Large intestine (tissue), 3 donors: ENCODE data around the gene PTPRG. TPM values are rescaled to one million over a fixed set of nuclear protein-coding genes. Genes with fewer than 3 reads are reported as not detected.

Experiments used
- DNase-seq, 2 donors: peaks; one replicate each; pipeline versions ENCODE4 v3.0.0 to v3.0.0-alpha.2; 2013
- H3K27ac ChIP-seq: one replicate; pipeline ENCODE4 v1.5.1; 2013; ENCODE audit warnings: low read length
- H3K27me3 ChIP-seq: 2 replicates; pipeline ENCODE4 v1.6.1; 2013; ENCODE audit warnings: low read length; ENCODE audit not compliant: control insufficient read depth, insufficient read depth
- H3K36me3 ChIP-seq: 2 replicates; pipeline ENCODE4 v1.6.1; 2013; ENCODE audit warnings: low read length; ENCODE audit not compliant: control insufficient read depth, insufficient read depth
- H3K4me1 ChIP-seq: one replicate; pipeline ENCODE4 v1.6.1; 2013; ENCODE audit warnings: low read length; ENCODE audit not compliant: control insufficient read depth, insufficient read depth
- H3K4me3 ChIP-seq: one replicate; pipeline ENCODE4 v1.5.1; 2013; ENCODE audit warnings: low read length
- H3K9me3 ChIP-seq: one replicate; pipeline ENCODE4 v1.6.1; 2013; ENCODE audit warnings: mild to moderate bottlenecking, low read depth, low read length, moderate library complexity; ENCODE audit not compliant: control insufficient read depth
- WGBS: methylation state at CpG from one replicate; pipeline ENCODE4 v1.1.5; 2013; ENCODE audit warnings: low lambda C conversion rate; ENCODE audit not compliant: insufficient coverage; 5-methylcytosine and 5-hydroxymethylcytosine counted together
- polyA plus RNA-seq: library from polyadenylated mRNA; unstranded; fragments of 120-200 nt; gene quantifications from one replicate; pipeline ENCODE4 v1.2.1, GENCODE V29; 2013

The PTPRG gene
- polyA plus RNA-seq, 1 donor, result 18.3 TPM

DNA sequence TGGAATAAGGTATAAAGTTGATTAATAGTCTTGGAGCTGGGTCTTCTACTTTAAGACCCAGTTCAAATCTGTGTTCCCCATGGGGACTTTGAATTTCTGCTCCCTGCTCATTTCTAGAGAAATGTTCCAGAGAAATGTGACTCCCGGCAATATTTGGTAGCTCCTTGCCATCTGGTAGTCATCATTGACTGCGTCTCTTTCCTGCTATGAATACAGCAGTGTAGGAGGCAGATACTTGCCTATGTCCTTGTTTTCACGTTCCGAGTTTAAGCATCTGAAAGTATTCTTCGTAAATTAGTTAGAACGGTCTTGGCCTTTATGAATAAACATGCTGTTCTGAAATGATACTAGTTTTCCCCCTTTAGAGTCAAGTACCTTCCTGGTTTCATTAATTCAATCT lies 352.9 kb downstream of the PTPRG start:
- Histone ChIP-seq H3K4me3 (no peak overlapping the region), H3K36me3 (no peaks in the 10 kb centered on the region), H3K4me1 (no peaks in the 10 kb centered on the region), H3K27me3 (no peaks in the 10 kb centered on the region), H3K27ac (no peak overlapping the region), H3K9me3 (no peaks in the 10 kb centered on the region)
- 89% methylated on average over 4 of the region's 6 CpGs for WGBS
- no peak for DNase-seq

DNA sequence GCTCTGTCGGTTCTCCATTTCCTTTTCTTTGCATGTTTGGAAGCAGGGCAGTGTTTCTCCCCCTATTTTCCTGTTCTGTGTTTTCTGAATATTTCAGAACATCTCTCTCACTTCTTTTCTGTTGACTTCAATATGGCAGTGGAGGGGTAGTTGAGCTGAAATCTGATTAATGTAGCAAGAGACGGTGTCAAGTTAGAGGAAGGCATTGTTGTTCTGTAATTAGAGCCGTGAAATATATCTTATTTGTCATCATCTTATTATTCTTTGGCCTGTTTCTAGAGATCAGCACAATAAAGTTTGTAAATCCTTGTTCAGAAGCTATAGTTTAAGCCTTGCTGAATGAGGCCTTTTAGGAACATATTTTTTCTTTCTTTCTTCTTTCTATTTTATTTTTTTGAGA lies 353.9 kb downstream of the PTPRG start:
- Histone ChIP-seq H3K4me3 (no peak overlapping the region), H3K27me3 (no peaks in the 10 kb centered on the region), H3K36me3 (no peaks in the 10 kb centered on the region), H3K9me3 (no peaks in the 10 kb centered on the region), H3K27ac (no peak overlapping the region), H3K4me1 (no peaks in the 10 kb centered on the region)
- 90% methylated on average over 2 of the region's 3 CpGs for WGBS
- no peak for DNase-seq

DNA sequence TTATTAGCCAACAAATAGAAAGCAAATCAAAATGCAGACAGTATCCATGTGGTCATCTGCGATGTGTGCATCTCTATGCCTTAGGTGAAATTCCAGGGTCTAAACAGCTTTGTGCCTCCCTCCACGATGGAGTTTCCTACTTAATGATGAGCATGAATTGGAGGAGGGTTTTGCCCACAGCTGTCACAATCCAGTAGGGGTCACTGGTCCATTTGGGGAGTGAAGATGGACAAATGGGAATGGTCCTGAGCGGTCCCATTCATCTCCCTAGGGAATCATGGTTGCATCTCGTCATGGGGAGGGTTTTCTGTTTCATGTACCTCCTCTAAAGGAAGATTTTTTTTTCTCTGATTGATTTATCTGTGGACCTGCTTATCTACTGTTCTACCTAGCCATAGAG lies 358.0 kb downstream of the PTPRG start:
- Histone ChIP-seq H3K27me3 (no peaks in the 10 kb centered on the region), H3K36me3 (no peaks in the 10 kb centered on the region), H3K4me3 (no peak overlapping the region), H3K9me3 (no peaks in the 10 kb centered on the region), H3K27ac (no peak overlapping the region), H3K4me1 (no peaks in the 10 kb centered on the region)
- no peak for DNase-seq
- WGBS, result no CpG with 5 or more reads among the region's 4 CpGs

DNA sequence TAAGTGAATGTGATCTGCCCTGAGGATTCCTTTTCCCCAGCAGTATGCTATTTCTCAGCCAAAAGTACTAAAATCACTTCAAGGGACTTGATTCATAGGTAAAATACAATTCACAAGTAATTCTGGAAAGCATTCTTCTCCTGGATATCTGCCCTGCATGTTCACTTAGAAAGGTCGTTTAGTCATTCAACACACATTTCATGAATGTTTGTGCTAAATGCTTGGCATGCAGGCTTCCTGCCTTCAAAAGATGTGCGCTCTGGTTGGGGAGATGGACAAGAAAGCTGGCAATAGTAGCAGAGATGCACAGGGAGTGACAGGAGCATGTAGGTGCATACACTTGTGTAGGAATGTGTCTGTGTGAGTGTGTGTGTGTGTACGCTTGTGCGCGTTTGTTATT lies 360.7 kb downstream of the PTPRG start:
- H3K9me3 ChIP-seq, result no peaks in the 10 kb centered on the region
- H3K27ac ChIP-seq, result no peak overlapping the region
- no peak for DNase-seq
- H3K4me3 ChIP-seq, result no peak overlapping the region
- no peaks in the 10 kb centered on the region for H3K36me3 ChIP-seq
- H3K4me1 ChIP-seq, result no peaks in the 10 kb centered on the region
- WGBS, result no CpG with 5 or more reads among the region's 5 CpGs
- H3K27me3 ChIP-seq, result no peaks in the 10 kb centered on the region

DNA sequence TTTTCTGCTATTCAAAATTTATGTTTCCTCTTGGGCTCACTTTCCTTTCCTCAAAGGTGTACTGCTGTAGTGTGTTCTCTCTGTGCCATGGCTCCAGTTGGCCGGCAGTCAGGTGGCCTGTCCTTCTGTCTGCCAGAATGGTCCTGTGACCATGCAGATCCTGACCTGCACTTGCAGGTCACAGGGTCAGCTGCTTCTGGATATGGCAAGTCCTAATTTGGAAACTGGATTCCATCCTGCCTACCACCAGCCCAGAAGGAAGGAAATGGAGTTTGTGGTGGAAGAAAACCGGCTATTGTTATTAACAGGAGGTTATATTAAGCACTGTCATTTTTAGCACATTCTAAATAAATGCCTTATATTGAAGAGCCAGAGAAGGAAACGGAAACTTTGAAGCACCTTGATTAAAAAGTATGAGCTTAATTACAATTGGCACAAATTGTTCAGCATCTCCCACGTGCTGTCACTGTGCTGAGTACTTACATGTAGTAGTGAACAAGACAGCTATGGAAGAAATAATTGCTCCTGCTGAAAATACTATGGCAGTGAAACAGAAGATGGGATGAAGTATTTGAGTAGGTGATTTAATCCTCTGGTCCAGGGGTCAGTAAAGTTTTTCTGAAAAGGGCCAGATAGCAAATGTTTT lies 362.8 kb downstream of the PTPRG start:
- peak in 1 of 2 donors; percentile 8 for DNase-seq
- H3K27ac ChIP-seq, result no peak overlapping the region
- no peaks in the 10 kb centered on the region for H3K4me1 ChIP-seq
- no peaks in the 10 kb centered on the region for H3K36me3 ChIP-seq
- no peaks in the 10 kb centered on the region for H3K9me3 ChIP-seq
- no CpG with 5 or more reads among the region's 4 CpGs for WGBS
- no peaks in the 10 kb centered on the region for H3K27me3 ChIP-seq
- H3K4me3 ChIP-seq, result no peak overlapping the region

DNA sequence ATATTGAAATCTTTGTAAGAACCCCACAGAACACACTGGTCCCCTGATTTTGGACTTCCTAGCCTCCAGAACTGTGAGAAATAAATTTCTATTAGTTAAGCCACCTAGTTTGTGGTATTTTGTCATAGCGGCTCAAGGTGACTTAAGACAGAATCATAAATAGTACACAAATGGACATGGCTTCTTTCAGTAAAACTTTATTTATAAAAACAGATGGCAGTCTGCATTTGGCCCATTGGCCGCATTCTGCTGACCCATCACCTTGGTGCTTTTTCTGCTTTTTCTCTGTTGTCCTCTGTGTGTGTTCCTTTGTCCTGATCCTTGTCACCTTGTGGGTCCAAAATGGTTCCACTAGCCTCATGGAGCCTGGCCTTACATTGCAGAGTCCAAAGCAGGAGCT lies 363.6 kb downstream of the PTPRG start:
- H3K9me3 ChIP-seq, result no peaks in the 10 kb centered on the region
- WGBS, result no CpG with 5 or more reads among the region's 2 CpGs
- H3K36me3 ChIP-seq, result no peaks in the 10 kb centered on the region
- no peak overlapping the region for H3K27ac ChIP-seq
- no peaks in the 10 kb centered on the region for H3K4me1 ChIP-seq
- DNase-seq, result no peak
- H3K4me3 ChIP-seq, result no peak overlapping the region
- no peaks in the 10 kb centered on the region for H3K27me3 ChIP-seq

DNA sequence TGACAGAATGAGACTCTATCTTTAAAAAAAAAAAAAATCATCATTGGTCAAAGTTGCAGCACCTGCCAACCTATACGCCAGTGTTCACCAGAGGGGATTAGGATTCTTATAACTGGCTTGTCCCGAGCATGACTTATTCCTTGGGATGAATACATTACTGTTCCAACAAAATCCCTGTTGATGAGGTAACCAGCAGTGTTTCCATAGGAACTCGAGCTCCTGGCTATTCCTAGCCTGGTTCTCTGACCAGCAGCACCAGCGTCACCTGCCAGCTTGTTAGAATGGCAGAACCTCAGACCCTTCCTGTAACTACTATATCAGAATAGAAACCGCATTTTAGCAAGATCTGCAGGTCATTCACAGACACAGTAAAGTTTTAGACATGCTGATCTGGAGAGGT lies 364.4 kb downstream of the PTPRG start:
- no CpG with 5 or more reads among the region's 5 CpGs for WGBS
- H3K27ac ChIP-seq, result no peak overlapping the region

DNA sequence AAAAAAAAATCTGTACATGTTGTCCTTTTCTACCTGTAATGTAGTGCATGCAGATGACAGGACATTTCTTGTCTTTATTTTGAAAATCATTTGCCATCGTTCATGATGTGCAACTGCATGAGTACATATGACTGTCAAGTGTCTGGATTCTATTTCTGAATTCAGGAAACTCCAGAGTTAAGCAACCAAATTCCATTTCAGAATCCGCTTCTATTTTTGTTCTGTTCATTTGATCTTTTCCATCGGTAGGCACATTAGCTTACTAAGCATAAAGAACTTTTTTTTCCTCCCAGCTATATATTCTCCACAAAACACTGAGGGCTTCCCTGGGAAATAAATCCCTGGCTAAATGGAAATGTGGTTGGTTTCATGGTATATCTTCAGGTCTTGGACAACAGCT lies 365.6 kb downstream of the PTPRG start:
- no peaks in the 10 kb centered on the region for H3K9me3 ChIP-seq
- H3K27ac ChIP-seq, result no peak overlapping the region
- no peaks in the 10 kb centered on the region for H3K27me3 ChIP-seq
- H3K36me3 ChIP-seq, result no peaks in the 10 kb centered on the region
- H3K4me1 ChIP-seq, result no peaks in the 10 kb centered on the region
- WGBS, result 69% methylated on average over 2 of the region's 3 CpGs
- no peak for DNase-seq
- no peak overlapping the region for H3K4me3 ChIP-seq

More for the DNA sequence above, 364.4 kb downstream of the PTPRG start:
- H3K27me3 ChIP-seq, result no peaks in the 10 kb centered on the region
- no peaks in the 10 kb centered on the region for H3K4me1 ChIP-seq
- H3K4me3 ChIP-seq, result no peak overlapping the region
- H3K36me3 ChIP-seq, result no peaks in the 10 kb centered on the region
- H3K9me3 ChIP-seq, result no peaks in the 10 kb centered on the region
- no peak for DNase-seq

DNA sequence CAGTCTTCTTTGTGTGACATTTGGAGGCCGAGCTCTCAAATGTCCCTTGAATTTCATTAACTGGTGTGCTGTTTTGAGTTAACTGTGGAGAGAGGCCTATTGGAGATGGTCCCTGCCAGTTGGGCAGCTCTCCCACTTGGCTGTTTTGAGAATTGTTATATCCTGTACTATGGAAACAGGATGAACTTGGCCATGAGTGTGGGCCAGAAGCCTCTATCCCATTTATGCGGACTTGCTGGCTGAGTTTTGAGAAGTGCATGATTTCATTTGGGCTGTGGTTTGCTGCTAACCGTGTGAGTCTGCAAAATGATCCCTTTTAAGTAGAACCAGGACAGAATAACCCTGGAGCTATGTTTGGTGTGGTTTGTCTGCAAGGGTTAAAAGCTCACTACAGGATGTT lies 366.0 kb downstream of the PTPRG start:
- no peaks in the 10 kb centered on the region for H3K9me3 ChIP-seq
- no peaks in the 10 kb centered on the region for H3K4me1 ChIP-seq
- H3K4me3 ChIP-seq, result no peak overlapping the region
- no peaks in the 10 kb centered on the region for H3K36me3 ChIP-seq
- no peaks in the 10 kb centered on the region for H3K27me3 ChIP-seq
- DNase-seq, result peak; percentile 35 to 61
- 60% methylated on average over 1 of the region's 3 CpGs for WGBS
- no peak overlapping the region for H3K27ac ChIP-seq

DNA sequence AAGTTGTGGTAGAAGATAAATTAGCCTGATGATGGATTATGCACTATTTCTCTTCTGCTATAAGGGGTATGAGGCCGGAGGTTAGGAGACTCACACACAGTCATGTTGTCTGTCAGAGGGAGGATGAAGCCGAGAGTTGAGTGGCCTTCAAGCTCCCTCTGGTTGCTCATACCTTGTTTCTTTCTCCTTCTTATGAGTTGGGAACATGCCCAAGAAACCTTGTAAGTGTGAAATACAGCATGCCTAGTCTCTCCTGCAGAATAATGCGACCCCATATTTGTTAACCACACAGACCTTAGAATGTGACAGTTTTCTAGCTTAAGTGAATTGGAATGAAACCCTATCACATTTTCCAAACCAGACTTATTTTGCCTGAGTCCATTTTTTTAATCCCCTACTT lies 366.7 kb downstream of the PTPRG start:
- no peak overlapping the region for H3K27ac ChIP-seq
- WGBS, result no CpG with 5 or more reads among the region's 3 CpGs
- H3K4me3 ChIP-seq, result no peak overlapping the region

DNA sequence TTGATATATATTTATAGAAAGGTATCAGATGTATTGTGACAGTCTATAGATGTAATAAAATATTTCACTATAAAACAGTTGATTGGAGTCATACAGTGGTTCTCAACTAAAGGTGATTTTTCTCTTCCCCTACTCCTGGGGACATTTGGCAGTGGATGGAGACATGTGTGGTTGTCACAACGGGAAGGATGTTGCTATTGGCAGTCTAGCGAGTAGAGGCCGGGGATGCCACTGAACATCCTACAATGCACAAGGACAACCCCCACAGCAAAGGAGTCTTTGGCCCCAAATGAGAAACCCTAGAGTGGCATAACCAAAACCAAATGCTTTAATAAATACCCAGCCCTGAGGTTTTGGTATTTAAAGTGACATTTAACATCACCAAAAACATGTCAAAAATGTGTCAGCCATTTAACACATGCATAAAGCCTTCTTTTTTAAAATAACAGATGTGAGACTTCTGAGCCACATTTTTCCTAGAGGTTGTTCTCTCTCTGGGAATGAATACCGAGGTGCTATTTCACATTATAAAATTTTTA lies 367.5 kb downstream of the PTPRG start:
- 81% methylated on average over 3 of the region's 4 CpGs for WGBS
- DNase-seq, result no peak
- no peak overlapping the region for H3K27ac ChIP-seq
- no peaks in the 10 kb centered on the region for H3K9me3 ChIP-seq
- no peaks in the 10 kb centered on the region for H3K27me3 ChIP-seq
- H3K4me1 ChIP-seq, result no peaks in the 10 kb centered on the region
- H3K4me3 ChIP-seq, result no peak overlapping the region
- no peaks in the 10 kb centered on the region for H3K36me3 ChIP-seq

More for the DNA sequence above, 366.7 kb downstream of the PTPRG start:
- Histone ChIP-seq H3K4me1 (no peaks in the 10 kb centered on the region), H3K36me3 (no peaks in the 10 kb centered on the region), H3K27me3 (no peaks in the 10 kb centered on the region), H3K9me3 (no peaks in the 10 kb centered on the region)
- DNase-seq, result no peak
